A673 (cell line): ENCODE data around the gene SLIT3. TPM values are rescaled to one million over a fixed set of nuclear protein-coding genes. Genes with fewer than 3 reads are reported as not detected.

Experiments used
- BruUV-seq: library from RNA; stranded (reverse); fragments of 400-500 nt; replicated peaks from 2 replicates; lab custom pipeline; 2021; lab: Mats Ljungman, UMichigan
- CTCF ChIA-PET: fragments of 300-600 bp; sonication (Branson Sonifier 250); formaldehyde crosslinking; loops from one replicate; lab custom pipeline; 2022; ENCODE audit warnings: antibody characterized with exemption; lab: Charles Lee
- POLR2A ChIA-PET: fragments of 300-600 bp; sonication (Branson Sonifier 250); formaldehyde crosslinking; loops from one replicate; lab custom pipeline; 2022; ENCODE audit warnings: antibody characterized with exemption; ENCODE audit not compliant: low non-redundant PET; lab: Charles Lee
- DNase-seq: peaks from one replicate; pipeline ENCODE4 v3.0.0-alpha.2; 2015; ENCODE audit warnings: low spot score
- H3K27ac ChIP-seq: fragments of 200-600 bp; sonication (generic); 2 replicates; pipeline ENCODE4 v1.5.1; 2016; ENCODE audit warnings: mixed run types, low read depth, mild to moderate bottlenecking, mixed read lengths, antibody characterized with exemption, low read length; ENCODE audit not compliant: poor library complexity, severe bottlenecking
- H3K27me3 ChIP-seq: fragments of 200-600 bp; sonication (generic); replicated peaks from 2 replicates; pipeline ENCODE4 v1.6.1; 2017; ENCODE audit warnings: mixed run types, low read depth, mild to moderate bottlenecking, mixed read lengths, antibody characterized with exemption, low read length; ENCODE audit not compliant: insufficient read depth, poor library complexity
- H3K36me3 ChIP-seq: fragments of 200-600 bp; sonication (generic); 2 replicates; pipeline ENCODE4 v1.6.1; 2016; ENCODE audit warnings: mixed run types, mild to moderate bottlenecking, mixed read lengths, antibody characterized with exemption, low read length; ENCODE audit not compliant: insufficient read depth, poor library complexity, severe bottlenecking
- H3K4me1 ChIP-seq: fragments of 200-600 bp; sonication (generic); 2 replicates; pipeline ENCODE4 v1.6.1; 2017; ENCODE audit warnings: mixed run types, mild to moderate bottlenecking, mixed read lengths, antibody characterized with exemption, low read length; ENCODE audit not compliant: insufficient read depth, poor library complexity, severe bottlenecking
- H3K4me3 ChIP-seq: fragments of 200-600 bp; sonication (generic); 2 replicates; pipeline ENCODE4 v1.5.1; 2016; ENCODE audit warnings: low read depth, mixed run types, mild to moderate bottlenecking, mixed read lengths, low read length; ENCODE audit not compliant: poor library complexity, severe bottlenecking
- H3K9me3 ChIP-seq: fragments of 200-600 bp; sonication (generic); 2 replicates; pipeline ENCODE4 v1.6.1; 2016; ENCODE audit warnings: mixed run types, low read depth, mild to moderate bottlenecking, mixed read lengths, antibody characterized with exemption, low read length; ENCODE audit not compliant: poor library complexity, severe bottlenecking
- CTCF ChIP-seq: fragments of 300-800, 200-600 bp; sonication (generic); conservative IDR thresholded peaks from 2 replicates; pipeline ENCODE4 v1.5.1; 2017; ENCODE audit warnings: low read depth, mild to moderate bottlenecking, antibody characterized with exemption, low read length, moderate library complexity, mixed read lengths
- EZH2 ChIP-seq: fragments of 200-600 bp; sonication (generic); IDR thresholded peaks from 2 replicates; pipeline ENCODE4 v1.6.1; 2017; ENCODE audit warnings: borderline replicate concordance, low read depth, mild to moderate bottlenecking, mixed read lengths, antibody characterized with exemption, low read length; ENCODE audit not compliant: poor library complexity, severe bottlenecking
- intact Hi-C: fragments of 100-400 bp; cut with micrococcal nuclease; formaldehyde crosslinking; loops from one replicate; pipeline ENCODE4 v1.10.0; 2022; ENCODE audit not compliant: unreplicated experiment
- total RNA-seq: library from RNA; stranded (reverse); gene quantifications from 2 replicates; pipeline ENCODE4 v1.2.3, GENCODE V29; 2021

Gene SLIT3
- total RNA-seq, 1 experiment from 2014 or later: not detected

GRCh38 chr5:168670881-168671575 lies 629.9 kb downstream of the SLIT3 start:
- no peaks in the 10 kb centered on the region for H3K9me3 ChIP-seq
- H3K4me3 ChIP-seq: no peak overlapping the region
- ChIA-PET POLR2A (no interaction called here), CTCF (no interaction called here)
- DNase-seq: no peak
- H3K27me3 ChIP-seq: no peaks in the 10 kb centered on the region
- TF ChIP-seq EZH2 (no peak), CTCF (no peak)
- intact Hi-C loops: loop anchor here (10.0 kb wide), 1 partner anchor 1514 kb away; no protein-coding TSS in a partner anchor
- no TSS peak for BruUV-seq
- no peak overlapping the region for H3K27ac ChIP-seq
- H3K4me1 ChIP-seq: no peaks in the 10 kb centered on the region
- H3K36me3 ChIP-seq: no peaks in the 10 kb centered on the region

- Histone ChIP-seq H3K27me3 (no peaks in the 10 kb centered on the region), H3K4me3 (no peak overlapping the region), H3K9me3 (no peaks in the 10 kb centered on the region), H3K36me3 (no peaks in the 10 kb centered on the region), H3K4me1 (no peaks in the 10 kb centered on the region), H3K27ac (no peak overlapping the region)
- DNase-seq: no peak
- TF ChIP-seq EZH2 (no peak), CTCF (no peak)
- POLR2A ChIA-PET: no interaction called here
- no TSS peak for BruUV-seq
- CTCF ChIA-PET: no interaction called here
- intact Hi-C loops: loop anchor here (10.0 kb wide), 1 partner anchor 1515 kb away; no protein-coding TSS in a partner anchor
These were observed 631.1 kb downstream of the SLIT3 start for GRCh38 chr5:168669668-168670378.

GRCh38 chr5:168669156-168669555 lies 631.8 kb downstream of the SLIT3 start:
- Histone ChIP-seq H3K4me3 (no peak overlapping the region), H3K36me3 (no peaks in the 10 kb centered on the region), H3K4me1 (no peaks in the 10 kb centered on the region), H3K9me3 (no peaks in the 10 kb centered on the region), H3K27me3 (no peaks in the 10 kb centered on the region), H3K27ac (no peak overlapping the region)
- ChIA-PET POLR2A (no interaction called here), CTCF (no interaction called here)
- no TSS peak for BruUV-seq
- TF ChIP-seq CTCF (no peak), EZH2 (no peak)
- intact Hi-C loops: no loop called here
- DNase-seq: no peak
